ENCODE measurements around the gene ACTRT2.

The ACTRT2 gene

DNA sequence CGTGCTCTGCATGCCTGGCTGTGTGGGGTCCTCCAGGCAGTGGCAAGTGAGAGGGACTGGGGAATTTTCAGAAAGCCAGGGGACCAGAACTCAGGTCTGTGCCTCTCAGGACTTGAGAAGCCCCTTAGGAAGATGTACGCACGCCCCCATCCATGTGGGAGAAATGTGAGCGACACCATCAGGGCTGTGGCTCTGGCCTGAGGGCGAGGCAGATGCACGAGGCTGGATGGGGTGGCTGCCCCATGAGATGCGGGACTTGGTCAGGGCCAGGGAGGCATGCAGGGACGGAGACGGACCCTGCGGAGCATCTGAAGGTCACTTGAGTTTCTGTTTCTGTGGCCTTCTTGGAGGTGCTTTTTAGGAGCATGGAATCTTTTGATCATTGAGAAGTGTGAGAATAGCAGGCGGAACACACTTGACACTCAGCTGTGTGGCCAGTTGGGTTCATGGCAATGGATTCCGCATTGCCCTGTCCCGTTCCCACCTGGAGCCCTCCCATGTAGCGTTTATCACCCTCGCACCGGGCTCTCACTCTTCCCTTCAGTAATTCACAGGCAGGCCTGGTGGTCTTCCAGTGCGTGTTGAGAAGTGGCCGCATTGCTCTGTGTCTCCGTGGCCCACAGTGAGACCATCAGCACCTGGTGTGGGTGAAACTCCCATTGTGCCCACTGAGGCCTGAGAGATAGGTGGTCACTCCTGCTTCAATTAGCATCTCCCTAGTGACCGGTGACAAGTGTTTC, 30.7 kb upstream of the ACTRT2 start:
- Mint-ChIP-seq H3K4me3 (no peak overlapping the region), H3K4me1 (no peaks in the 10 kb centered on the region), H3K27ac (no peak overlapping the region), H3K9me3 (peaks cover 23% of the 10 kb centered on the region), H3K36me3 (no peaks in the 10 kb centered on the region), H3K27me3 (peaks cover 14% of the 10 kb centered on the region)
- no peak for ATAC-seq

DNA sequence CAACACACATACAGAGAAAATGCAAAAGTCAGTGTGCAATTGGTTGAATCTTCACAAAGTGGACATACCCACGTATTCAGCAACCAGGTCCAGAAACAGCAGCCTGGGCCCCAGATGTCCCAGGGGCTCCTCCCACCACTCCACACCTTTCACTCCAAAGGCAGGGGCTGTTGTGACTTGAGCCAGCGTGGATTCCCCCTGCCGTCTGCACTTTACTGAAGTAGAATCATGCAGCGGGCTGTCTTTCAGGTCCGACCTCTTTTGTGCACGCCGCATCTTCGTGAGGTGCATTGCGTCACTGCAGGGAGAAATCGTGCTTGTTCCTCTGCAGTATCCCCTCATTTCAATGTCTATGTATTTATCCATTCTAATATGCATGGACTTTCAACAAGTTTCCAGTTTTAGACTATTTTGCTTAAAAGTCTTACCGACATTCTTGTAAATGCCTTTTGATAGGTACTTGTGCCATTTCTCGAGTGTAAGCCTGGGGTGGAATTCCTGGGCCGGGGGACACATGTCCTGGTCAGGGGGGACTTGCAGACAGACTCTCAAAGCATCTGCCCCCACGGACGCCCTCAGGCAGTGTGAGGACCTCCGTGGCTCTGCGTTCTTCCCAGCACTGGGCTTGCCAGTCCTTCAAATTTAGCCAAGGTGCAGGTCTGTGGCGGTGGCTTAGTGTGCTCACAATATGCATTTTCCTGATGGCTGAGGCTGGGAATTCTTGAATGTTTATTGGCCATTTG, 29.3 kb upstream of the ACTRT2 start:
- Mint-ChIP-seq H3K4me3 (no peak overlapping the region), H3K4me1 (no peaks in the 10 kb centered on the region), H3K36me3 (no peaks in the 10 kb centered on the region), H3K9me3 (peaks cover 15% of the 10 kb centered on the region), H3K27me3 (peaks cover 14% of the 10 kb centered on the region), H3K27ac (no peak overlapping the region)
- no peak for ATAC-seq

DNA sequence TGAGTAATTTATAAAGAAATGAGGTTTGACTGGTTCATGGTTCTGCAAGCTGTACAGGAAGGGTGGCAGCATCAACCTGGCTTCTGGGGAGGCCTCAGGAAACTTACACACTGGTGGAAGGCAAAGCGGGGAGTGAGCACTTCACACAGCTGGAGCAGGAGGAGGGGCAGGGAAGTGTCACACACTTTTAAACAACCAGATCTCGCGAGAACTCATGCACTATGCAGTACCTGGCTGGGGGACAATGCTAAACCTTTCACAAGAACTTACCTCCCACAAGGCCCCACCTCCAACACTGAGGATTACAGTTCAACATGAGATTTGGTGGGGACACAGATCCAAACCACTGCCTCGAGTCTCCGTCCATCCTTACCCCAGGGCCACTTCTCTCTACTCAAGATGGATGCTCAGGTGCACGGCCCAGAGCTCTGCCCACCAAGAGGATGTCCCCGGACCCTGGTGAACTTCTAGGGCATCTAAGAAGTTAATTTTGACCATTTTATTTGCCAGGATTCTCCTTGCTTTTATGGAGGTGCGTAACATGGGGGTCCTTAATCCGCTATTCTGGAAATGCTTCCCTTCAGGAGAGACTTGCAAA, 22.7 kb upstream of the ACTRT2 start:
- Mint-ChIP-seq H3K27me3 (peaks cover 36% of the 10 kb centered on the region), H3K27ac (no peak overlapping the region), H3K4me3 (no peak overlapping the region), H3K36me3 (no peaks in the 10 kb centered on the region), H3K4me1 (no peaks in the 10 kb centered on the region), H3K9me3 (peaks cover 8% of the 10 kb centered on the region)
- no peak for ATAC-seq

DNA sequence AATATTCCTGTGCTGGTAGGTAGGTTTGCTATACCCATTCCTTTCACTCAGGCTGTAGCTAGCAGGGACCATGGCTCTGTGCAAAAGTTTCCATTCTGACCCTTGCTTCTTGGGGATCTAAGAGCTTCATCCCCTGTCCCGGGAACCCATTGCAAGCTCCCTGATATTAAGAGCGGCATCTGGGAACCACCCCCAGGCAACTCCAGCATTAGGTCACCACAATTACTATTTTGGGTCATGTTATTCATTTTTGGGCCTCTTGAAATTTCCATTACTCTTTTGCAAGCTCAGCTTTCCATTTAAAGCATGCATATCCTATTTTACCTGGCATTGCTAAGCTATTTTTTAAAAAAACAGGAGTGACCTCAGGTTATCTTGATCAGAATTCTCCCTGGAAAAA, 22.1 kb upstream of the ACTRT2 start:
- Mint-ChIP-seq H3K9me3 (peaks cover 4% of the 10 kb centered on the region), H3K27me3 (peaks cover 42% of the 10 kb centered on the region), H3K4me3 (no peak overlapping the region), H3K4me1 (no peaks in the 10 kb centered on the region), H3K36me3 (no peaks in the 10 kb centered on the region), H3K27ac (no peak overlapping the region)
- ATAC-seq, result no peak

DNA sequence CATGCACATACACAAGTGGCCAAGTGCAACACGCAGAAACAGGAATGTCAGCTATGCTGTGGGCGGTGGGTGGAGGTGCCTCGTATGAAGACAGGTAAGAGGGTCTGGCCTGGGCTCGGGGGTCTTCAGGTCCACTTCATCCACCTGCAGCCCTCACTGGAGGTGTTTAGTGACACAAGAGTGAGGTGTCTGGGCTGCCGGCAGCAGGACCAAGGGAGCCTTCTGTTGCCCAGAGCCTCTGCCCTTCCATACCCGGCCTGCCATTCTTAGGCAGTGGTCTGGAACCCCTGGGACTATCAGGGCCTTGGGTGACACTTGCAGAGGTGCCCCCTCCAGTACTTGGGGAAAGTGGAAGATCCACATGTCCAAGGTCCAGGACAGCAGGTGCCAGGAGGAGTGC, 21.7 kb upstream of the ACTRT2 start:
- no peaks in the 10 kb centered on the region for H3K4me1 Mint-ChIP-seq
- no peaks in the 10 kb centered on the region for H3K36me3 Mint-ChIP-seq
- H3K27ac Mint-ChIP-seq, result no peak overlapping the region
- no peak for ATAC-seq
- no peaks in the 10 kb centered on the region for H3K9me3 Mint-ChIP-seq
- H3K4me3 Mint-ChIP-seq, result no peak overlapping the region
- H3K27me3 Mint-ChIP-seq, result peaks cover 44% of the 10 kb centered on the region

DNA sequence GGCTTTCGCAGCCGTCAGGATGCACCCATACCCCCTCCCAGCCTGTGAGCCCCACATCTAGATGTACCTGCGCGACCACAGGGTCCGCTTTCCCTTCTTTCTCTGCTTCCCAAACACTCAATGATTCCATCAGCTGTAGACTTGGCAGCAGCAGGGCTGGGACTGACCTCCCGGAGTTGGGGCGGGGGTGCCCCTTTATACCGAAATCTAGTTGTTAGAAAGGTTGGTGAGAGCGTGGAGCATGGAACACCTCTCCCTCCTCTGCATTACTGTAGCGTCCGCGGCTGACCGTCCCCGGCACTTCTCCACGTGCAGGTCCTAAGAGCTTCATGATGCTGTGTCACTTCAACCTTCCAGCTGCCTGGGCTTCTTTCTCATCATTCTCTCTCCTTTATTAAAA, 21.1 kb upstream of the ACTRT2 start:
- no peak overlapping the region for H3K27ac Mint-ChIP-seq
- no peaks in the 10 kb centered on the region for H3K4me1 Mint-ChIP-seq
- no peaks in the 10 kb centered on the region for H3K36me3 Mint-ChIP-seq
- ATAC-seq, result no peak
- H3K4me3 Mint-ChIP-seq, result no peak overlapping the region
- H3K27me3 Mint-ChIP-seq, result peaks cover 44% of the 10 kb centered on the region
- no peaks in the 10 kb centered on the region for H3K9me3 Mint-ChIP-seq

DNA sequence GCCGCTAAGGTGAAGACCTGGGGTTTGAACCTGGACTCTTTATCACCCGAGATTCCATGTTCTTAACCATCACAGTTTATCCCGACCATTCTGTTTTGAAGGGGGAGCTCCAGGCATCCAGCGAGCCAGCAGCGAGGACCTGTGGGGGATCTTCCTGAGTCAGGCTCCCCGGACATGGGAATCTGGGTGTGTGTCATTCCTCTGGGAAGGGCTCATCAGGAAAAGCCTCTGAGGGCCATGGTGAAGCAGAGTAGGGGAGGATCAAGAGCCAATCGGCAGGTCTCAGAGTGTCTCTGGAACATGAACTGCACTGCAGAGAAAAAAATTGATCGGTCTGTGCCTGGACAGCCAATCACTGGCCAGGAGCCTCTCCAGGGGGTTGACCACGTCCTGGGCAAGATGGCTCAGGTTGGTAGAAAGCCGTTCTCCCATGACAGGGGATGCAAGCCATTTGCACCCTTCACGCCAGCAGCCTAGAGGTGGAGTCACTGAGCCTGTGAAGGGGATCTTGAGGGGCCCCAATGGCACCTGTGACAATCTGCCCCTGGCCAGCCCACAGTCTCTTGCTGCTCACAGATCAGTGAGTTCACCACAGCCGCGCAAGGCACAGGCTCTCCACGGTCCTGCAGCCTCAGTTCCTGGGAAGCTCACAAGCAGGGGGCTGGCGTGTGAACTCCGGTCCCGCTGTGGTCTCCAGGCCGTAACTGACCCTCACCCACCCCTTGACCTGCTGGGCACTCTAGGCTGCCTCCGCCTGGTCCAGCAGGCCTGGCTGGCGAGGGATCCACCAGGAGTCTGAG, 20.4 kb upstream of the ACTRT2 start:
- Mint-ChIP-seq H3K36me3 (no peaks in the 10 kb centered on the region), H3K4me3 (no peak overlapping the region), H3K4me1 (no peaks in the 10 kb centered on the region), H3K9me3 (no peaks in the 10 kb centered on the region), H3K27me3 (peaks cover 44% of the 10 kb centered on the region), H3K27ac (no peak overlapping the region)
- no peak for ATAC-seq

DNA sequence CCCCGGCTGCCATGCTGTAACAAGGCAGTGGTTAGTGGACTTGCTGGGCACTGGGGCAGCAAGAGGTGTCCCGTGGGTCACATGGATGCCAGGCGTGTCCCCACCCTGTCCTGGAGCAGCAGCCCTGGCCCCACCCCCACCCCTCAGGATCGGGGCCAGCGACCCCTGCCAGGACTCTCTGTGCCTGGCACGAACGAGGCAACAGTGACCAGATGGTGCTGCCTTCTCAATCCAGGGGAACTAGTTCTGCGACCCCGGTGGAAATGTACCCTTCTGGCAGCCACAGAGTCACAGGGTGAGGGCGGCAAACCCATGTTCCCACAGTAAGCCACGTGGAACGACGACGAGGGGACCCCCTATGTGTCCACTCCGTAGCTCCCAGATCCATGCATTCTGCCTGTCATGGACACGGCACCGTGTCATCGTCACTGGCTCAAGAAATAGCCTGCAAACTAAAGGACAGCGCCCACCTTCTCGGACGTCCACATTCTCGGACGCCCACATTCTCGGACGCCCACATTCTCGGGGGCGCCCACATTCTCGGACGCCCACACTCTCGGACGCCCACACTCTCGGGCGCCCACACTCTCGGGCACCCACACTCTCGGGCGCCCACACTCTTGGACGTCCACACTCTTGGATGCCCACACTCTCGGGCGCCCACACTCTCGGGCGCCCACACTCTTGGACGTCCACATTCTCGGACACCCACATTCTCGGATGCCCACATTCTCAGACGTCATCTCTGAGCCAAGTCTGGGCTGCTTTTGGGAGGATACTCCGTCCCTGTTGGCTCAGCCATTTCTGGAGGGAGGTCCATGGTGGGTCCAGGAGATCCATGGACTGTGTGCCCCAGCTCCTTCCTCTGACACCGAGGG, 19.6 kb upstream of the ACTRT2 start:
- Mint-ChIP-seq H3K9me3 (peaks cover 4% of the 10 kb centered on the region), H3K36me3 (peaks cover 2% of the 10 kb centered on the region), H3K4me3 (no peak overlapping the region), H3K27me3 (peaks cover 44% of the 10 kb centered on the region), H3K4me1 (no peaks in the 10 kb centered on the region), H3K27ac (no peak overlapping the region)
- no peak for ATAC-seq

DNA sequence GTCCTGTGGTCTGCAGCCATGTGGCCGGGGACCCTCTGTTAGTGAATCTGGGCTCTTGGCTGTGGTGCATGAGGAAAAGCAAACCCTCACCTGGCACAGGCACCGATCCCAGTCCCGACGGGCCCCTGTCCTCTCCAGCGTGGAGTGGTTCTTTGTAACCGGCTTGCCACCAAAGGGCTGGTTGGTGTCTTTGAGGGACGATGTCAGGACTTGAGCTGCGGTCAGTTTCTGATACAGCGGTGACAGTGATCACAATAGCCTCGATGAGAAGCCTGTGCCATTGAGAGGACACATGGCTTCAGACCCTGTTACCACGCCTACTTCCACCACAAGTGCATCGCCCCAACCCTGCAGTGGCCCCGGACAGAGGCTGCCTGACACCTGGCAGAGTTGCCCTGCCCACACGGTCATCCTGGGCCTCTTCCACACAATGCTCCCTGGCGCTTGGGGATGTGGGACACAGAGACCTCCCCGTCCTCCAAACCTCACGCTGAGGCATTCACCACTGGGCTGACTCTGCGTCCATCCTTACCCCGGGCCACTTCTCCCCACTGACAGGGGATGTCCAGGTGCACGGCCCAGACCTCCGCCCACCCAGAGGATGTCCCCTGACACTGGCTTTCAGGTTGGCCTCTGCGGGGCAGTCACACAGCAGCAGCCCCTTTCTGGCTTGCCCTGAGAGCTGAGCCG, 18.8 kb upstream of the ACTRT2 start:
- peaks cover 5% of the 10 kb centered on the region for H3K36me3 Mint-ChIP-seq

DNA sequence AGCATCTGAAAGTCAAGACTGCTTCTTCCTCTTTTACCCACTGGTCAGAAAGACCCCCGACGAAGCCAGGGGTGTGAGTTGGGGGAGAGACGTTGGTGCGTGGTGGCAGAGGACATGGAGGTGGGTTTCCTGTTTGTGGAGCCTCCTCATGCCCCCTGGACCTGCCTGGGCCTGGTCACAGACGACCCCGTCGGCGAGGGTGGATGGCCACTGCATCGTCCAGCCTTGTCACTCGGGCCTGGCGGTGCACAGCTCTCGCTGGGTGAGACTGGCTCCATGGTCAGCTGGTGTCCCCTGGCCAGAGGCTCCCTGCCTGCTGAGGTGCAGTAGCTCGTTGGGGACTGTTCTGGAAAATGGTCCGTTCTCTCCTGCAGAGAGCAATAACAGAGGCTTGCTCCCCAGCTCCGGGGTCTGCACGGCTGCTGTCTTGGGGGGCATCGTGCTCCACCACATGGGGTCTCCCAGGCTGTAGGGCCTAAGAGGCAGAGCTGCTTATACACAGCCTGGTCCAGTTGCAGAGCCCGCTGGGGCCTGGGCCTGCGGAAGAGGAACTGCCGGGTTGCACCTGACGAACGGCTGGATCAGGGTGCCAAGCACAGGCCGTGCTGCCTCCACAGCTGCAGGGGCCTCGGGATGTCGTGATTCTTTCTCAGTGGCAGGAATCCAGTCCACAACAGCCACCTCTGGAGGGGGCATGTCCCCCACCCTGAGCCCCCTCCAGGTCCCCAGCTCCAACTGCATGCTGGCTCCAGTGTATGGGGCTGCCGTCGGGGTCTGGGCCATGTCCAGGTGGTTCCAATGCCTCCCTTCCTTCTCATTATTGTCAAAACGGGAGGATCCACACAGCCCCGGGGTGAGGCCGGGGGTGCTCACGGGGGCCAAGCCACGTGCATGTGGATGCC, 18.0 kb upstream of the ACTRT2 start:
- peaks cover 10% of the 10 kb centered on the region for H3K9me3 Mint-ChIP-seq
- ATAC-seq, result no peak
- H3K27me3 Mint-ChIP-seq, result peaks cover 44% of the 10 kb centered on the region
- no peak overlapping the region for H3K27ac Mint-ChIP-seq
- peaks cover 5% of the 10 kb centered on the region for H3K36me3 Mint-ChIP-seq
- H3K4me1 Mint-ChIP-seq, result no peaks in the 10 kb centered on the region
- H3K4me3 Mint-ChIP-seq, result no peak overlapping the region

More for the DNA sequence above, 18.8 kb upstream of the ACTRT2 start:
- no peak for ATAC-seq
- Mint-ChIP-seq H3K9me3 (peaks cover 7% of the 10 kb centered on the region), H3K27me3 (peaks cover 44% of the 10 kb centered on the region), H3K27ac (no peak overlapping the region), H3K4me1 (no peaks in the 10 kb centered on the region), H3K4me3 (no peak overlapping the region)

DNA sequence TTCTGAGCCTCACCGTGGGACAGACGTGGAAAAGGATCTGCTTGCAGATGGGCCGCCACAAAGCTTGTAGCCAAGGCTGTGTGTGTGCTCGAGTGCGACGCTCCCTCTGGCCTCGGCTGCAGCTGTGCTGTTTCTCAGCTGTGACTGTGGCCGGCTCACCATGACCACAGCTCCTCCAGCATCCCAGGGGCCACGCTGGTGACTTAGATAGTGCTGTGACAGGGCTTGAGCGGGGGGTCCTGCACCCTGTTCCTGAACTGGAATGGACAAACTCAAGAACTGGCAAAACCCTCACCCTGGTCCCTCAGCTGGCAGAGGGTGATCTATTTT, 17.4 kb upstream of the ACTRT2 start:
- H3K27ac Mint-ChIP-seq, result no peak overlapping the region
- peaks cover 44% of the 10 kb centered on the region for H3K27me3 Mint-ChIP-seq
- H3K4me3 Mint-ChIP-seq, result no peak overlapping the region
- no peaks in the 10 kb centered on the region for H3K4me1 Mint-ChIP-seq
- ATAC-seq, result no peak
- H3K36me3 Mint-ChIP-seq, result peaks cover 5% of the 10 kb centered on the region
- peaks cover 10% of the 10 kb centered on the region for H3K9me3 Mint-ChIP-seq

DNA sequence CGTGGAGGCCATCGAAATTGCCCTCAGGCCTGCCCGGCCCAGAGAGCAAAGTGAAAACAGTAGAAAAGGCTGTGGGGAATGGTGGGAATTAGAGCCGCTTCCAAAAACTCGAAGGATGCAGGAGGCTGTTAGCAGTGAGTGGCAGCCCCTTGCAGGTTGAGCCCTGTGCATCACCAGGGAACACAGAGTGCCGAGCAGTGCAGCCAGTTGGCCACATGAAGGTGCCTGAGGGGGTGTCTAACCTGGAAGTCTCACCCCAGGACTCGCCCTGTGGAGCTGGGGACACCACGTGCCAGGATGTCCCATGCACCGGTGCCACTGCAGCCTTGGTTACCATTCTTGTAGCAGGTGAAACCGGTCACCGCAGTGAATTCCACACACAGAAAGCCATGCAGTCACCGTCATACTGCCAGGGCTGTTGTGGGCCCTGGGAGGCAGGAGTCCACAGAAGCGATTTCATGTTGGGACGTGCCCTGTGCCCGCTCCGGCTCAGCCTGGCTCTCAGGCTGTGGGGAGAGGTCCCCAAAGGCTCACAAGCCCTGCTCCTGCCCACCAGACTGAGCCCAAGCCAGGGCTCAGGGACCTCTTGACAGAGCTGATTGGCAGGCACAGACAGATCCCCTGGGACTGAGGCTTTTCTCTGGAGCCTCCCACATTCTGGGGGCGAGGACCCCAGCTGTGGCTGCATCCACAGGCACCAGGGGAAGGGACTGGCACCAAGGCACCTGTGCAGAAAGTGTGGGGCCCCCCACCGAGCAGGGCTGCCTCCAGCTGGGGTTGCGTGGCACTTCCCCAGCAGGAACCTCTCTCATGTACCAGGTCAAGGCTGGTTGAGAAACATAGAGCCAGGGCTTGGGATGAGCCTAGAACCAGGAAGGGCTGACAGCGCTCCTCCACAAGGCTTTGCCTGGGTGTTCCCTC, 16.7 kb upstream of the ACTRT2 start:
- no peaks in the 10 kb centered on the region for H3K4me1 Mint-ChIP-seq
- H3K27me3 Mint-ChIP-seq, result peaks cover 42% of the 10 kb centered on the region
- H3K36me3 Mint-ChIP-seq, result peaks cover 5% of the 10 kb centered on the region
- ATAC-seq, result no peak
- no peak overlapping the region for H3K4me3 Mint-ChIP-seq
- H3K27ac Mint-ChIP-seq, result no peak overlapping the region
- peaks cover 10% of the 10 kb centered on the region for H3K9me3 Mint-ChIP-seq
